DOHH2 (cell line): ENCODE data around the gene GRIN2C.

Experiments
- CTCF ChIP-seq: fragments of 200-600 bp; sonication (generic); IDR thresholded peaks from one replicate; pipeline ENCODE4 v1.5.1; 2014; ENCODE audit warnings: antibody characterized with exemption, mild to moderate bottlenecking, low read depth, low read length; ENCODE audit not compliant: poor library complexity, severe bottlenecking
- EZH2phosphoT487 ChIP-seq: fragments of 200-600 bp; sonication (generic); IDR thresholded peaks from 2 replicates; pipeline ENCODE4 v1.6.1; 2017; ENCODE audit warnings: borderline replicate concordance, mild to moderate bottlenecking, antibody characterized with exemption, low read length, moderate library complexity, mixed read lengths

GRCh38 chr17:74857191-74857590 lies 2.5 kb downstream of the GRIN2C start:
- no peak for TF ChIP-seq CTCF
- no peak for TF ChIP-seq EZH2phosphoT487
